Neural cell (in vitro differentiated cells): ENCODE measurements around the gene AEBP2. TPM values are rescaled to one million over a fixed set of nuclear protein-coding genes. Genes with fewer than 3 reads are reported as not detected.

Source experiments
- H2AFZ ChIP-seq: fragments of 200-600, 300-800 bp; sonication (generic), shearing (Covaris generic); 2 replicates; pipeline ENCODE4 v1.6.0; 2014; ENCODE audit warnings: low read depth, mild to moderate bottlenecking, antibody characterized with exemption, low read length, moderate library complexity
- H3F3A ChIP-seq: fragments of 200-600 bp; shearing (Covaris generic); 2 replicates; pipeline ENCODE4 v1.6.1; 2016; ENCODE audit warnings: mild to moderate bottlenecking, moderate library complexity, mixed read lengths, antibody characterized with exemption, low read length; ENCODE audit not compliant: insufficient read depth, poor library complexity, severe bottlenecking
- H3K27ac ChIP-seq: fragments of 200-600, 300-800 bp; sonication (generic), shearing (Covaris generic); 2 replicates; pipeline ENCODE4 v1.5.1; 2014; ENCODE audit warnings: mild to moderate bottlenecking, low read length, moderate library complexity
- H3K27me3 ChIP-seq: fragments of 300-800, 200-600 bp; sonication (generic), shearing (Covaris generic); 2 replicates; pipeline ENCODE4 v1.6.0; 2014; ENCODE audit warnings: mild to moderate bottlenecking, low read depth, low read length, moderate library complexity; ENCODE audit not compliant: insufficient read depth
- H3K36me3 ChIP-seq: fragments of 300-800, 200-600 bp; sonication (generic), shearing (Covaris generic); 2 replicates; pipeline ENCODE4 v1.5.1; 2014; ENCODE audit warnings: mild to moderate bottlenecking, antibody characterized with exemption, low read length, moderate library complexity; ENCODE audit not compliant: insufficient read depth
- H3K4me2 ChIP-seq: fragments of 300-800, 200-600 bp; sonication (generic), shearing (Covaris generic); 2 replicates; pipeline ENCODE4 v1.6.0; 2014; ENCODE audit warnings: mild to moderate bottlenecking, low read length
- H3K4me3 ChIP-seq: fragments of 300-800, 200-600 bp; sonication (generic), shearing (Covaris generic); 2 replicates; pipeline ENCODE4 v1.5.1; 2014; ENCODE audit warnings: mild to moderate bottlenecking, low read length, moderate library complexity
- H3K79me2 ChIP-seq: fragments of 200-600 bp; shearing (Covaris generic); replicated peaks from 2 replicates; pipeline ENCODE4 v1.6.0; 2014; ENCODE audit warnings: mild to moderate bottlenecking, low read length, moderate library complexity; ENCODE audit not compliant: insufficient read depth
- H3K9ac ChIP-seq: fragments of 300-800, 200-600 bp; sonication (generic), shearing (Covaris generic); 2 replicates; pipeline ENCODE4 v1.6.1; 2016; ENCODE audit warnings: mild to moderate bottlenecking, low read length, mixed read lengths
- H3K9me2 ChIP-seq: fragments of 200-600 bp; shearing (Covaris generic); 2 replicates; pipeline ENCODE4 v1.6.1; 2016; ENCODE audit warnings: mild to moderate bottlenecking, low read length, mixed read lengths; ENCODE audit not compliant: insufficient read depth
- H3K9me3 ChIP-seq: fragments of 200-600, 300-800 bp; sonication (generic), shearing (Covaris generic); 2 replicates; pipeline ENCODE4 v1.6.1; 2016; ENCODE audit warnings: mild to moderate bottlenecking, mixed run types, low read length, moderate library complexity, mixed read lengths
- H4K20me1 ChIP-seq: fragments of 200-600 bp; shearing (Covaris generic); 2 replicates; pipeline ENCODE4 v1.6.1; 2016; ENCODE audit warnings: mild to moderate bottlenecking, mixed run types; ENCODE audit not compliant: insufficient read depth
- EP300 ChIP-seq: fragments of 450-650 bp; conservative IDR thresholded peaks from 2 replicates; pipeline ENCODE4 v1.6.1; 2014; ENCODE audit warnings: antibody characterized with exemption, mild to moderate bottlenecking, moderate library complexity; ENCODE audit not compliant: poor library complexity, severe bottlenecking
- EZH2 ChIP-seq: fragments of 200-600, 300-800 bp; shearing (Covaris generic), sonication (generic); IDR thresholded peaks from 2 replicates; pipeline ENCODE4 v1.6.1; 2014; ENCODE audit warnings: antibody characterized with exemption, low read length, borderline replicate concordance, mild to moderate bottlenecking; ENCODE audit not compliant: insufficient read depth, poor library complexity, severe bottlenecking
- MXI1 ChIP-seq: fragments of 450-650 bp; conservative IDR thresholded peaks from 2 replicates; pipeline ENCODE4 v1.6.1; 2014; ENCODE audit warnings: antibody characterized with exemption, mild to moderate bottlenecking; ENCODE audit not compliant: poor library complexity, severe bottlenecking
- POLR2AphosphoS5 ChIP-seq: IDR thresholded peaks from 2 replicates; pipeline ENCODE4 v1.6.1; 2012
- RAD21 ChIP-seq: fragments of 450-650 bp; conservative IDR thresholded peaks from 2 replicates; pipeline ENCODE4 v1.6.1; 2014; ENCODE audit warnings: antibody characterized with exemption, mild to moderate bottlenecking, moderate library complexity
- SMC3 ChIP-seq: fragments of 450-650 bp; conservative IDR thresholded peaks from 2 replicates; pipeline ENCODE4 v1.6.1; 2014; ENCODE audit warnings: antibody characterized with exemption, mild to moderate bottlenecking, moderate library complexity; ENCODE audit not compliant: poor library complexity
- TAF1 ChIP-seq: IDR thresholded peaks from 2 replicates; pipeline ENCODE4 v1.6.1; 2012; ENCODE audit warnings: low read depth
- polyA plus RNA-seq: library from polyadenylated mRNA; depleted of rRNA; stranded (reverse); fragments of >200 nt; gene quantifications from 2 replicates; pipeline ENCODE4 v1.2.3, GENCODE V29; 2014
- TF ChIP-seq, protein P1 (sequence below): fragments of 450-650 bp; IDR thresholded peaks from 2 replicates; pipeline ENCODE4 v1.5.1; 2014; ENCODE audit warnings: antibody characterized with exemption, mild to moderate bottlenecking, moderate library complexity; ENCODE audit not compliant: poor library complexity, severe bottlenecking
- TF ChIP-seq, protein P2 (sequence below): IDR thresholded peaks from 2 replicates; pipeline ENCODE4 v1.6.1; 2012; ENCODE audit warnings: borderline replicate concordance

AEBP2 gene
- polyA plus RNA-seq, 1 donor from 2014 or later: 20.5 TPM

DNA sequence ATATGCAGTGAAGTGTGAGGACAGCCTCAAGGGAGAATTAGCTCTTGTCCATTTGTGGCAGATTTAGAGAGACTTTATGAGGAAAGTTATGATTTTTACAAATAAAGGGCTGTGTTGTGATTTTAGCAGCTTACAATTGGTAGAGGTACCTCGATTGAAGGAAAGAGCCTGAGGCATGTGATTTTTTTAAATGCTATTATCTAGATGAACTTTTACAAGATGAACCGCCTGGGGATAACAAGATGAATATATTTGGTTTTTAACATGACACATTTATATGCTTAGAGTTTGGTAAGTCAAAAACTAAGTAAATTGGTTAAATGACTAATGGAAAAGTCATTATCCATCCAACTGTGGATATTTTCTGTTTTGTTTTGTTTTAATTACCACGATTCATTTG is 52.6 kb downstream of the AEBP2 start:
- Histone ChIP-seq H3K4me3 (no peak overlapping the region), H3K9me3 (no peaks in the 10 kb centered on the region), H3K9me2 (no peaks in the 10 kb centered on the region), H3K27ac (no peak overlapping the region), H3F3A (no peaks in the 10 kb centered on the region), H3K9ac (no peak overlapping the region), H2AFZ (no peak overlapping the region), H3K36me3 (no peaks in the 10 kb centered on the region), H3K27me3 (no peaks in the 10 kb centered on the region), H4K20me1 (no peaks in the 10 kb centered on the region), H3K79me2 (peaks cover 18% of the 10 kb centered on the region), H3K4me2 (no peak overlapping the region)
- TF ChIP-seq EZH2 (no peak), RAD21 (no peak), TAF1 (no peak), EP300 (no peak), SMC3 (no peak), MXI1 (no peak), POLR2AphosphoS5 (no peak)
- TF ChIP-seq, protein P1, sequence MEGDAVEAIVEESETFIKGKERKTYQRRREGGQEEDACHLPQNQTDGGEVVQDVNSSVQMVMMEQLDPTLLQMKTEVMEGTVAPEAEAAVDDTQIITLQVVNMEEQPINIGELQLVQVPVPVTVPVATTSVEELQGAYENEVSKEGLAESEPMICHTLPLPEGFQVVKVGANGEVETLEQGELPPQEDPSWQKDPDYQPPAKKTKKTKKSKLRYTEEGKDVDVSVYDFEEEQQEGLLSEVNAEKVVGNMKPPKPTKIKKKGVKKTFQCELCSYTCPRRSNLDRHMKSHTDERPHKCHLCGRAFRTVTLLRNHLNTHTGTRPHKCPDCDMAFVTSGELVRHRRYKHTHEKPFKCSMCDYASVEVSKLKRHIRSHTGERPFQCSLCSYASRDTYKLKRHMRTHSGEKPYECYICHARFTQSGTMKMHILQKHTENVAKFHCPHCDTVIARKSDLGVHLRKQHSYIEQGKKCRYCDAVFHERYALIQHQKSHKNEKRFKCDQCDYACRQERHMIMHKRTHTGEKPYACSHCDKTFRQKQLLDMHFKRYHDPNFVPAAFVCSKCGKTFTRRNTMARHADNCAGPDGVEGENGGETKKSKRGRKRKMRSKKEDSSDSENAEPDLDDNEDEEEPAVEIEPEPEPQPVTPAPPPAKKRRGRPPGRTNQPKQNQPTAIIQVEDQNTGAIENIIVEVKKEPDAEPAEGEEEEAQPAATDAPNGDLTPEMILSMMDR: no peak
- TF ChIP-seq, protein P2, sequence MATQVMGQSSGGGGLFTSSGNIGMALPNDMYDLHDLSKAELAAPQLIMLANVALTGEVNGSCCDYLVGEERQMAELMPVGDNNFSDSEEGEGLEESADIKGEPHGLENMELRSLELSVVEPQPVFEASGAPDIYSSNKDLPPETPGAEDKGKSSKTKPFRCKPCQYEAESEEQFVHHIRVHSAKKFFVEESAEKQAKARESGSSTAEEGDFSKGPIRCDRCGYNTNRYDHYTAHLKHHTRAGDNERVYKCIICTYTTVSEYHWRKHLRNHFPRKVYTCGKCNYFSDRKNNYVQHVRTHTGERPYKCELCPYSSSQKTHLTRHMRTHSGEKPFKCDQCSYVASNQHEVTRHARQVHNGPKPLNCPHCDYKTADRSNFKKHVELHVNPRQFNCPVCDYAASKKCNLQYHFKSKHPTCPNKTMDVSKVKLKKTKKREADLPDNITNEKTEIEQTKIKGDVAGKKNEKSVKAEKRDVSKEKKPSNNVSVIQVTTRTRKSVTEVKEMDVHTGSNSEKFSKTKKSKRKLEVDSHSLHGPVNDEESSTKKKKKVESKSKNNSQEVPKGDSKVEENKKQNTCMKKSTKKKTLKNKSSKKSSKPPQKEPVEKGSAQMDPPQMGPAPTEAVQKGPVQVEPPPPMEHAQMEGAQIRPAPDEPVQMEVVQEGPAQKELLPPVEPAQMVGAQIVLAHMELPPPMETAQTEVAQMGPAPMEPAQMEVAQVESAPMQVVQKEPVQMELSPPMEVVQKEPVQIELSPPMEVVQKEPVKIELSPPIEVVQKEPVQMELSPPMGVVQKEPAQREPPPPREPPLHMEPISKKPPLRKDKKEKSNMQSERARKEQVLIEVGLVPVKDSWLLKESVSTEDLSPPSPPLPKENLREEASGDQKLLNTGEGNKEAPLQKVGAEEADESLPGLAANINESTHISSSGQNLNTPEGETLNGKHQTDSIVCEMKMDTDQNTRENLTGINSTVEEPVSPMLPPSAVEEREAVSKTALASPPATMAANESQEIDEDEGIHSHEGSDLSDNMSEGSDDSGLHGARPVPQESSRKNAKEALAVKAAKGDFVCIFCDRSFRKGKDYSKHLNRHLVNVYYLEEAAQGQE: no peak

DNA sequence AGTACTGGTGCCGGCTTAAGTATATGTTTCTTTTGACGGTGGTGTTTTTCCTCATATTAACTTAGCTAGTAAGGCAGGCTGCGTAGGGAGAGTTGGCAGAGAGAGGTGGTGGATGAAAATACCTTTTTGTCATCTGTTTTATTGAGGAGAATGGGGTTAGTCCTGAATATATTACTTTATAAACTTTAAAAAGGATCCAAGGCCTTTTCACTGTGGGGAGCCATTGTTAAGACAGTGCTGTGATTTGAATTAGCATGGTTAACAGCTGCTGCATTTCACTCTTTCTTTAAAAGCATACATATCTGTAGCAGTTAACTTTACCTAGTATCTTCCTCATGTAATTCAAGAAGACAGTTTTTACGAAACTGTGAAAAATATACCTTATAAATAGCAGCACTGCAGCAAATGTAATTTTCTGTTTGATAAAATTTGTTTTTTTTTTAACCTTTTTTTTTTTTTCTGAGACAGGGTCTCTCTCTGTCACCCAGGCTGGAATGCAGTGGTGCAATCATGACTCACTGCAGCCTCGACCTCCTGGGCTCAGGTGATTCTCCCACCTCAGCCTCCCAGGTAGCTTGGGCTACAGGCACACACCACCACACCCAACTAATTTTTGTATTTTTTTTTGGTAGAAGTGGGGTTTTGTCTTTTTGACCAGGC is 57.1 kb downstream of the AEBP2 start:
- Histone ChIP-seq H3K9me2 (no peaks in the 10 kb centered on the region), H3K79me2 (peaks cover 12% of the 10 kb centered on the region), H3K27ac (no peak overlapping the region), H3K27me3 (no peaks in the 10 kb centered on the region), H4K20me1 (no peaks in the 10 kb centered on the region), H3K4me2 (no peak overlapping the region), H3K9ac (no peak overlapping the region), H2AFZ (no peak overlapping the region), H3K36me3 (no peaks in the 10 kb centered on the region), H3F3A (no peaks in the 10 kb centered on the region), H3K4me3 (no peak overlapping the region), H3K9me3 (no peaks in the 10 kb centered on the region)
- TF ChIP-seq, protein P1: no peak
- TF ChIP-seq TAF1 (no peak), EZH2 (no peak), RAD21 (no peak), MXI1 (no peak), POLR2AphosphoS5 (no peak), SMC3 (no peak), EP300 (no peak)
- TF ChIP-seq, protein P2: no peak
